Spleen (tissue), 11 donors: Measurements from ENCODE around the gene CARD10. TPM values are rescaled to one million over a fixed set of nuclear protein-coding genes. Genes with fewer than 3 reads are reported as not detected.
A peak's percentile ranks its signal among the peaks of the same experiment; 100 is the strongest.

Experiments used
- DNase-seq: peaks from one replicate; pipeline ENCODE4 v3.0.0-alpha.2; 2020
- H3K27ac ChIP-seq, 8 donors: fragments of 200-600 bp; sonication (generic) in 7 of 8; 1 replicate in 4 of 8; 2 replicates in 4 of 8; pipeline versions ENCODE4 v1.5.0 to v1.8.0; 2016 to 2021; ENCODE audit warnings: inconsistent platforms in 4 of 8, mild to moderate bottlenecking in 4 of 8, moderate library complexity in 1 of 8
- H3K27me3 ChIP-seq, 7 donors: fragments of 200-600 bp; sonication (generic) in 6 of 7; replicated peaks in 1 of 7; 1 replicate in 4 of 7; 2 replicates in 3 of 7; pipeline versions ENCODE4 v1.5.0 to v1.8.0; 2016 to 2021; ENCODE audit warnings: inconsistent platforms in 3 of 7, mild to moderate bottlenecking in 1 of 7
- H3K36me3 ChIP-seq, 6 donors: fragments of 200-600 bp; sonication (generic) in 5 of 6; 1 replicate in 4 of 6; 2 replicates in 2 of 6; pipeline versions ENCODE4 v1.5.0 to v1.8.0; 2016 to 2021; ENCODE audit warnings: inconsistent platforms in 2 of 6
- H3K4me1 ChIP-seq, 6 donors: fragments of 200-600 bp; sonication (generic) in 5 of 6; 1 replicate in 3 of 6; 2 replicates in 3 of 6; pipeline versions ENCODE4 v1.5.0 to v1.8.0; 2016 to 2021; ENCODE audit warnings: inconsistent platforms in 3 of 6
- H3K4me3 ChIP-seq, 8 donors: fragments of 200-600 bp; sonication (generic) in 7 of 8; 1 replicate in 4 of 8; 2 replicates in 4 of 8; pipeline versions ENCODE4 v1.5.0 to v1.8.0; 2016 to 2021; ENCODE audit warnings: inconsistent platforms in 4 of 8, mild to moderate bottlenecking in 4 of 8, moderate library complexity in 2 of 8
- H3K9me3 ChIP-seq, 8 donors: fragments of 200-600 bp; sonication (generic) in 7 of 8; 1 replicate in 4 of 8; 2 replicates in 4 of 8; pipeline versions ENCODE4 v1.5.0 to v1.8.0; 2016 to 2021; ENCODE audit warnings: inconsistent platforms in 4 of 8
- POLR2A ChIP-seq, 3 donors: fragments of 450-650 bp; IDR thresholded peaks; one replicate each; pipeline ENCODE4 v1.5.1; 2017; ENCODE audit warnings: antibody characterized with exemption in 3 of 3, mild to moderate bottlenecking in 1 of 3
- POLR2AphosphoS5 ChIP-seq, 3 donors: sonication (generic); formaldehyde crosslinking; IDR thresholded peaks; one replicate each; pipeline ENCODE4 v1.5.1; 2017; ENCODE audit warnings: antibody characterized with exemption in 3 of 3
- WGBS, 5 donors: extraction: QIAGEN DNeasy Blood & Tissue Kit in 3 of 5; methylation state at CpG; one replicate each; pipeline versions ENCODE4 v1.1.5 to v1.1.7; 2013 to 2018; 5-methylcytosine and 5-hydroxymethylcytosine counted together
- intact Hi-C: fragments of 100-400 bp; cut with DNase I; formaldehyde crosslinking; loops from one replicate; pipeline ENCODE4 v1.15.0; 2023; ENCODE audit warnings: low total_unique reads
- polyA plus RNA-seq, 3 donors: library from polyadenylated mRNA; stranded (reverse); fragments of 200-250 nt; gene quantifications; one replicate each; pipeline ENCODE4 v1.2.1, GENCODE V29; 2013
- total RNA-seq, 7 donors: library from RNA; depleted of rRNA in 3 of 7; stranded (reverse); fragments of >200 nt in 3 of 7; fragmentation: NEBNext Ultra II Directional in 4 of 7; extraction: Animal tissue kit (Norgen Biotek cat#: 25700) in 4 of 7; gene quantifications; one replicate each; pipeline versions ENCODE4 v1.1.0 to v1.2.1, GENCODE V29; 2016 to 2021
- TF ChIP-seq, protein P1 (sequence below), 11 experiments: fragments of 200-600 bp in 7 of 11; fragments of 450-650 bp in 4 of 11; sonication (generic) in 4 of 11; IDR thresholded peaks in 8 of 11; conservative IDR thresholded peaks in 3 of 11; 1 replicate in 7 of 11; 2 replicates in 4 of 11; pipeline versions ENCODE4 v1.4.0 to v1.8.0; 2016 to 2021; ENCODE audit warnings: antibody characterized with exemption in 11 of 11, inconsistent platforms in 4 of 11, mild to moderate bottlenecking in 1 of 11
- donor health status: healthy with polysubstance abuse.
- donor health status: DM: no; HTN: no; CAD: no; lungs with moderate emphysema.
- donor health status: DM: no; HTN: no; CAD: no.
- donor health status: Bipolar disorder and iron deficiency.
- donor health status: healthy.
- donor health status: DM: no; HTN: no; CAD: no.
- donor health status: DM: yes; HTN: yes; CAD: no.

Gene CARD10
- total and polyA plus RNA-seq, 10 donors = 2.5 to 12.5 (median 9.5) TPM

DNA sequence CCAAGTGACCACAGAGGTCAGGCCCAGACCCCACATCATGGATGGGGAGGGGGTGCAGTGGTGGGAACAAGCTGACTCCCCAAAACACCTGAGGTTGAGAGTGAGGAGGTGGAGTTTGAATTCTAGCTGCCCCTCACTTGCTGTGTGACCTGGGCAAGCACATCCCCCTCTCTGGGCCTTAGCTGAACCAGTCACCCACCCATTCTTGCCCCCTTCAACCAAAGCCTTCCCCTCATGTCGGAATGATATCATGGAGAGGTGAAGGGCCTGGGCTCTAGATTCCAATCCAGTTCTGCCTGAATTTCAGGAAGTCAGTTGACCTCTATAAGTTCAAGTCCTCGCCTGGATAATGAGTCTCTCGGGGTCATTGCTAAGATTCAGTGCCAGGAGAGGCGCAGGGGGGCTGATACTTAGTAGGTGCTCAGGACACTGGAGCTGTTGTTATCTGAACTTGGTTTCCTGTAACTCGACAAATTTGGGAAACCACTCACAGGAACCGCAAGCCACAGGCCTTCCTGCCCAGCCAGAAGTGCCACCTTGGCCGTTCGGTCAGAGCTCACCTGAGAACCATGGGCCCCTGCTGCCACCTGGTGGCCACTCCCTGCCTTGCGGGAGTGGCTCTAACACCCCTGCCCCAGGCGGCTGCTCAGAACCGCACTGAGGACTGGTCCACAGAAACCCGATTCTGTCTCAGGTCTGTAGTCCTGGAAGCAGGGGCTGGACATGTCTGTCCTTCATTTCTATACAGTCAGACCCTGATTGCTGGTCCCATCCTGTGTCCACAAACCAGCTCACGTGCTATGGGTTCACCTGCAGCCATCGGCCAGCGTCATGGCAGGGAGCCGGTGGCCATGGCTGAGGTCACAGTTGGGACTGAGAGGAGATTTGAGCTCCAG, 47.9 kb upstream of the CARD10 start:
- Histone ChIP-seq H3K4me3 (peak overlapping the region in 2 of 8 donors; percentile 9 to 53), H3K9me3 (no peaks in the 10 kb centered on the region), H3K36me3 (peaks cover 0 to 18% (median 0%) of the 10 kb centered on the region in 6 donors), H3K27me3 (peaks cover 0 to 42% (median 5%) of the 10 kb centered on the region in 7 donors), H3K27ac (peak overlapping the region; percentile 19 to 90 (median 64)), H3K4me1 (peaks cover 21 to 70% (median 46%) of the 10 kb centered on the region in 6 donors)
- TF ChIP-seq, protein P1, sequence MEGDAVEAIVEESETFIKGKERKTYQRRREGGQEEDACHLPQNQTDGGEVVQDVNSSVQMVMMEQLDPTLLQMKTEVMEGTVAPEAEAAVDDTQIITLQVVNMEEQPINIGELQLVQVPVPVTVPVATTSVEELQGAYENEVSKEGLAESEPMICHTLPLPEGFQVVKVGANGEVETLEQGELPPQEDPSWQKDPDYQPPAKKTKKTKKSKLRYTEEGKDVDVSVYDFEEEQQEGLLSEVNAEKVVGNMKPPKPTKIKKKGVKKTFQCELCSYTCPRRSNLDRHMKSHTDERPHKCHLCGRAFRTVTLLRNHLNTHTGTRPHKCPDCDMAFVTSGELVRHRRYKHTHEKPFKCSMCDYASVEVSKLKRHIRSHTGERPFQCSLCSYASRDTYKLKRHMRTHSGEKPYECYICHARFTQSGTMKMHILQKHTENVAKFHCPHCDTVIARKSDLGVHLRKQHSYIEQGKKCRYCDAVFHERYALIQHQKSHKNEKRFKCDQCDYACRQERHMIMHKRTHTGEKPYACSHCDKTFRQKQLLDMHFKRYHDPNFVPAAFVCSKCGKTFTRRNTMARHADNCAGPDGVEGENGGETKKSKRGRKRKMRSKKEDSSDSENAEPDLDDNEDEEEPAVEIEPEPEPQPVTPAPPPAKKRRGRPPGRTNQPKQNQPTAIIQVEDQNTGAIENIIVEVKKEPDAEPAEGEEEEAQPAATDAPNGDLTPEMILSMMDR (IDR thresholded peaks at IDR 0.05 in 8 of 11, conservative IDR thresholded peaks at IDR 0.05 in 3 of 11) = peak; percentile 97 to 99 (median 98)
- TF ChIP-seq POLR2AphosphoS5 (IDR thresholded peaks at IDR 0.05) = peak; percentile 71 to 79 (median 75)
- TF ChIP-seq POLR2A (IDR thresholded peaks at IDR 0.05) = no peak
- intact Hi-C loops = no loop called here
- WGBS, 5 donors = 23 to 27% (median 26%) methylated on average over 15 to 16 of the region's 16 CpGs
- peak; percentile 98 for DNase-seq

DNA sequence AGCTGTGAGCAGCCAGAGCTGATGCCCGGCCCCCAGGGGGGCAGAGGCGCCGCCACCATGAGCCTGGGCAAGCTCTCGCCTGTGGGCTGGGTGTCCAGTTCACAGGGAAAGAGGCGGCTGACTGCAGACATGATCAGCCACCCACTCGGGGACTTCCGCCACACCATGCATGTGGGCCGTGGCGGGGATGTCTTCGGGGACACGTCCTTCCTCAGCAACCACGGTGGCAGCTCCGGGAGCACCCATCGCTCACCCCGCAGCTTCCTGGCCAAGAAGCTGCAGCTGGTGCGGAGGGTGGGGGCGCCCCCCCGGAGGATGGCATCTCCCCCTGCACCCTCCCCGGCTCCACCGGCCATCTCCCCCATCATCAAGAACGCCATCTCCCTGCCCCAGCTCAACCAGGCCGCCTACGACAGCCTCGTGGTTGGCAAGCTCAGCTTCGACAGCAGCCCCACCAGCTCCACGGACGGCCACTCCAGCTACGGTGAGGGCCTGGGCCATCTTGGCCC, 47.2 kb upstream of the CARD10 start:
- Histone ChIP-seq H3K27me3 (peaks cover 0 to 50% (median 12%) of the 10 kb centered on the region in 7 donors), H3K9me3 (no peaks in the 10 kb centered on the region), H3K4me3 (peak overlapping the region in 3 of 8 donors; percentile 3 to 53 (median 9)), H3K27ac (peak overlapping the region; percentile 19 to 90 (median 64)), H3K4me1 (peaks cover 26 to 78% (median 54%) of the 10 kb centered on the region in 6 donors), H3K36me3 (peaks cover 0 to 18% (median 0%) of the 10 kb centered on the region in 6 donors)
- WGBS, 5 donors = 18 to 48% (median 22%) methylated on average over 14 to 28 of the region's 28 CpGs
- intact Hi-C loops = no loop called here
- TF ChIP-seq, protein P1 (IDR thresholded peaks at IDR 0.05 in 8 of 11, conservative IDR thresholded peaks at IDR 0.05 in 3 of 11) = no peak
- TF ChIP-seq POLR2AphosphoS5 (IDR thresholded peaks at IDR 0.05) = peak; percentile 52 to 82 (median 58)
- no peak for TF ChIP-seq POLR2A (IDR thresholded peaks at IDR 0.05)
- peak; percentile 91 for DNase-seq

DNA sequence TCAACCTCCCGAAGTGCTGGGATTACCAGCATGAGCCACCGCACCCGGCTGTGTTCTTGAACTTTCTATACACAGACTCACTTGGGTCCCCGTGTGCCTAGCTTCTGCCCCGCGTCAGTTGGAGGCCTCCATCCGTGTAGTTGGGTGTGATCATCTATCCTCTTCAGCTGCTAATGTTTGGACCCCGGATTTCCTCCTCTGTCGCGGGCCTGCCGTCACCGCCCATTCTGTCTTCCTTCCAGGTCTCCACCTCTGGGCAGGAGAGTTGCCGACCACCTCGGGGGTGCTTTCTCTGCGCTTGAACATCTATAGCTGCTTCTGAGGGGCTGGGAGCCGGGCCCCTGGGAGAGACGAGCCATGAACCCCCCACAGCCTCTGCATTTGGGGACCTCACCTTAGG, 46.6 kb upstream of the CARD10 start:
- H3K27ac ChIP-seq = peak overlapping the region in 5 of 8 donors; percentile 64 to 90 (median 65)
- no peak for DNase-seq
- H3K4me1 ChIP-seq = peaks cover 32 to 83% (median 60%) of the 10 kb centered on the region in 6 donors
- 32 to 46% (median 42%) methylated on average over 17 of the region's 17 CpGs for WGBS, 5 donors
- intact Hi-C loops = no loop called here
- no peaks in the 10 kb centered on the region for H3K9me3 ChIP-seq
- H3K4me3 ChIP-seq = peak overlapping the region in 1 of 8 donors; percentile 53
- TF ChIP-seq, protein P1 (IDR thresholded peaks at IDR 0.05 in 8 of 11, conservative IDR thresholded peaks at IDR 0.05 in 3 of 11) = no peak
- TF ChIP-seq POLR2A (IDR thresholded peaks at IDR 0.05) (no peak), POLR2AphosphoS5 (IDR thresholded peaks at IDR 0.05) (no peak)
- H3K27me3 ChIP-seq = peaks cover 0 to 55% (median 18%) of the 10 kb centered on the region in 7 donors
- H3K36me3 ChIP-seq = peaks cover 0 to 18% (median 0%) of the 10 kb centered on the region in 6 donors
